ENCODE measurements around the gene CDKN1A.

Gene CDKN1A

GRCh38 chr6:36656441-36656840 is 22.1 kb upstream of the CDKN1A start:
- no peak for DNase-seq

- no peak for DNase-seq
Observed at GRCh38 chr6:36657271-36657670, 21.2 kb upstream of the CDKN1A start.

GRCh38 chr6:36657942-36658544 is 20.5 kb upstream of the CDKN1A start:
- DNase-seq: no peak

- no peak for DNase-seq
Observed at GRCh38 chr6:36659271-36659670, 19.2 kb upstream of the CDKN1A start.

GRCh38 chr6:36660771-36661471 is 17.6 kb upstream of the CDKN1A start:
- no peak for DNase-seq

- DNase-seq: no peak
Observed at GRCh38 chr6:36662380-36662779, 16.1 kb upstream of the CDKN1A start.

GRCh38 chr6:36662827-36663256 is 15.7 kb upstream of the CDKN1A start:
- no peak for DNase-seq

- DNase-seq: no peak
Observed at GRCh38 chr6:36663504-36664446, 14.7 kb upstream of the CDKN1A start.

- no peak for DNase-seq
Observed at GRCh38 chr6:36665180-36665579, 13.3 kb upstream of the CDKN1A start.

GRCh38 chr6:36666287-36666686 is 12.2 kb upstream of the CDKN1A start:
- DNase-seq: no peak

- peak; percentile 63 for DNase-seq
Observed at GRCh38 chr6:36666826-36667591, 11.5 kb upstream of the CDKN1A start.

- no peak for DNase-seq
Observed at GRCh38 chr6:36668591-36668990, 9.9 kb upstream of the CDKN1A start.

- no peak for DNase-seq
Observed at GRCh38 chr6:36669002-36669401, 9.5 kb upstream of the CDKN1A start.

GRCh38 chr6:36670271-36670670 is 8.2 kb upstream of the CDKN1A start:
- no peak for DNase-seq

- DNase-seq: no peak
Observed at GRCh38 chr6:36671687-36672375, 6.7 kb upstream of the CDKN1A start.

GRCh38 chr6:36673882-36674281 is 4.6 kb upstream of the CDKN1A start:
- DNase-seq: no peak

GRCh38 chr6:36674942-36675341 is 3.6 kb upstream of the CDKN1A start:
- DNase-seq: no peak

- no peak for DNase-seq
Observed at GRCh38 chr6:36676141-36677058, 2.1 kb upstream of the CDKN1A start.

GRCh38 chr6:36677059-36677749 is 1.3 kb upstream of the CDKN1A start:
- no peak for DNase-seq

- DNase-seq: no peak
Observed at GRCh38 chr6:36677753-36678487, 594 bp upstream of the CDKN1A start.
